ENCODE measurements around the gene ZNF319.

DNA sequence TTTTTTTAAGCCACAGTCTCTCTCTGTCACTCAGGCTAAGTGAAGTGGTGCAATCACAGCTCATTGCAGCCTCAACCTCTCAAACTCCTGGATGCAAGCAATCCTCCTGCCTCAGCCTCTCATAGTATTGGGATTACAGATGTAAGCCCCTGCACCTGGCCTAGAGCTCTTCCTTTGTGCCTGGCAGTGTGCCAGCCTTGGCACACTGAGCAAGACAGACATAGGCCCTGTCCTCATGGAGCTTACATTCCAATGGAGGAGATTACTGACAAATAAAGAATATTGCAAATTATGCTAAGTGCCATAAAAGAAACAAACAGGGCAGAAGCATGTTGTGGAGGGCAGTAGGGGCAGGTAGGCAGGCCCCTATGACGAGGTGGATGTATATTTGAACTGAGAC, 28.6 kb downstream of the ZNF319 start:
- TF ChIP-seq CTCF (conservative IDR thresholded peaks at IDR 0.05) = no peak
- TF ChIP-seq ZFX (IDR thresholded peaks at IDR 0.05) = no peak
